Epithelial cell of esophagus (primary cell): Measurements from ENCODE around the gene HOXA6.

Source experiments
- DNase-seq: peaks from one replicate; pipeline ENCODE4 v3.0.0; 2010; ENCODE audit warnings: low read depth
- H3K4me3 ChIP-seq: 2 replicates; pipeline ENCODE4 v1.5.1; 2011; ENCODE audit warnings: mild to moderate bottlenecking, low read length, control low read depth
- TF ChIP-seq, protein P1 (sequence below): IDR thresholded peaks from 2 replicates; pipeline ENCODE4 v1.5.1; 2011; ENCODE audit warnings: low read depth, mild to moderate bottlenecking, low read length, control low read depth, inconsistent platforms; ENCODE audit not compliant: insufficient read depth; ENCODE audit errors: missing control alignments

The HOXA6 gene

DNA sequence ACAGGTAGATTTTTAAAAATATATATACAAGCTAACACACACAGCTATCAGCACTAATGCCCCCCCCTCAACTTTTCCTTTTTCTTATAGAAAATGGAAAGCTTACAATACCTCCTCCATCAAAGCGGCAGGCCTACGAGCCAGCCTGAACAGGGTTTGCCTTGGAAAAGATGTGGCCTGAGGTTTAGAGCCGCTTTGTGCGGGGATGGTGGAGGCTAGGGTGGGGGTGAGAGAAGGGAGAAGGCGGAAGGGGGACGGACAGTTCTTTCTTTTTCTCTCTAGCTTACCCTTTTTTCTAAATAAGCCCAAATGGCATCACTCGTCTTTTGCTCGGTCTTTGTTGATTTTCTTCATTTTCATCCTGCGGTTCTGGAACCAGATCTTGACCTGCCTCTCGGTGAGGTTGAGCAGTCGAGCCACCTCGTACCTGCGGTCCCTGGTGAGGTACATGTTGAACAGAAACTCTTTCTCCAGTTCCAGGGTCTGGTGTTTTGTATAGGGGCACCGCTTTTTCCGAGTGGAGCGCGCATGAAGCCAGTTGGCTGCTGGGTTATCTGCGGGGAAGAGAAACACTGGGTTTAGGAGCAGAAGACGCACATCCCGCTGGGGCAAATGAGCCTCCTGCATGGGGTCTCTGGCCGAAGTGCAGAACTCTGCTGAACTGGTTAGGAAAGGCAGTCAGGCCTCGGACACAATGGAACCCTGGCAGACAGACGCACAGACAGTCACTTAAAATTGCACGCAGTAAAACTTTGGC is 15.9 kb upstream of the HOXA6 start:
- H3K4me3 ChIP-seq = no peak overlapping the region
- no peak for DNase-seq
- TF ChIP-seq, protein P1, sequence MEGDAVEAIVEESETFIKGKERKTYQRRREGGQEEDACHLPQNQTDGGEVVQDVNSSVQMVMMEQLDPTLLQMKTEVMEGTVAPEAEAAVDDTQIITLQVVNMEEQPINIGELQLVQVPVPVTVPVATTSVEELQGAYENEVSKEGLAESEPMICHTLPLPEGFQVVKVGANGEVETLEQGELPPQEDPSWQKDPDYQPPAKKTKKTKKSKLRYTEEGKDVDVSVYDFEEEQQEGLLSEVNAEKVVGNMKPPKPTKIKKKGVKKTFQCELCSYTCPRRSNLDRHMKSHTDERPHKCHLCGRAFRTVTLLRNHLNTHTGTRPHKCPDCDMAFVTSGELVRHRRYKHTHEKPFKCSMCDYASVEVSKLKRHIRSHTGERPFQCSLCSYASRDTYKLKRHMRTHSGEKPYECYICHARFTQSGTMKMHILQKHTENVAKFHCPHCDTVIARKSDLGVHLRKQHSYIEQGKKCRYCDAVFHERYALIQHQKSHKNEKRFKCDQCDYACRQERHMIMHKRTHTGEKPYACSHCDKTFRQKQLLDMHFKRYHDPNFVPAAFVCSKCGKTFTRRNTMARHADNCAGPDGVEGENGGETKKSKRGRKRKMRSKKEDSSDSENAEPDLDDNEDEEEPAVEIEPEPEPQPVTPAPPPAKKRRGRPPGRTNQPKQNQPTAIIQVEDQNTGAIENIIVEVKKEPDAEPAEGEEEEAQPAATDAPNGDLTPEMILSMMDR = no peak

DNA sequence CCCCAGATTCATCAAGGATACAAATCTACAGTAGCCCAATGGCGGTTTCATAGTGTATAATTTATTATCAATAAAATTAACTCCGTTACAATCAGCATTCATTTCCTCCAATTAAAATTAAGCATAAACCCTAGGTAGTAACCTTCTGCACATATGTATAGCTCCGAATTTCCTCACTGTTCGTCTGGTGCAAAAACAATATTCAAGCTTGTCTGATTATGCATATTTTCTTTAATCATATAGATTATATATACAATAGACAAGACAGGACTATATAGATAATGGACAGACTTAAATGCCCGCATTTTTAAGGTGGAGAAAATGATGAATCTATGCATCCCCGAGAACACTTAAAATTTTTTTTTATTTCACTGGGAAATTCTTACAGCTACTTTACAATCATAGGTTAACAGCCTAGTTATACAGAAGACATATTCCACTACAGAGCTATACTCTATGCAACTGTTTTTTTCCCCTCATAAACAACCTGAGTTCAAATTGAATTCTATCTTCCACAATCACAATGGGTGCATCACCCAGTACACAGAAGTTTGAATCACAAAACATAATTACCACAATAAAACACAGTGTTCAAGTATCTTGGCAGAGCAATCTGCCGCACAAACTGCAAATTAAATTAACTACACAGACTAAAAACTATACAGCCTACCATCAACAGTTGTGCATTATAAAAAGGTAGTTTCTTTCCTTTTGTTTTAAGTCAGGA is 15.2 kb upstream of the HOXA6 start:
- no peak for DNase-seq
- H3K4me3 ChIP-seq = no peak overlapping the region
- TF ChIP-seq, protein P1 = no peak

DNA sequence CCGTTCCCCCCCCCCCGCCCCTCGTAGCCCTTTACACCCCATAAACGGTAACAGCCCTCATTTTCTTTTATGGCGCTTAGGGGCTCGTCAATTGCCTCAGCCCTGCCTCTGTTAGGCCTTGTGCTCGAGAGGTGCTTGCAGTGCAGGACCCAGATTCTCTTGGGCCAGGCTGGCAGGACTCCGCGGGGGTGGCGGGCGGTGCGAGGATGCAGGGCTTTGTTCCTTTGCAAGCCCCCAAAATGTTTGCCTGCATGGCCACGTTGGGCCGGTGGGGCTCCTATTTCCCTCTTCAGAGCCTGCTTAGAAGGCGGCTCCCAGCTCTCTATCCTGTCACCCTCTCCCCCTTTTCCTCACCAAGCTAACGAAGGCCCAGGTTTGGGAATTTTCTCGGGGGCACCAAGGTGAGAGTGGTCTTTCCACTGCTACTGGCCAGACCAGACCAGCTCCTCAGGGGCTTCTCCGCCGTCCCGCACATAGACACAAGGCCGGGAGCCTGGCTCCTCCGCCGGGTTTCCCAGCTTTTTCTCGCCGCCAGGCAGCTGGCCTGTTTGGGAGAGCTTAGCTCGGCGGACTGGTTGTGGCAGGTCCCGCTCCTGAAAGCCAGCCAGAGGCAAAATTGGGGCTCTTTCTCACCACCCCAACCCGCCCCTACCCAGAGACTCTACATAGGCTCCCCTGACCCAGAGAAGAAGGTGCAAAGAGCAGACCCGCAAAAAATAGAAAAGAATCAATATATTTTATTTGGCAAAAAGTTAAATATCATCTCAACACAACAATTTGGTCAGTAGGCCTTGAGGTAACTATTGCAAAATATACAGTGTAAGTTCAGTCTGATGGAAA is 14.4 kb upstream of the HOXA6 start:
- TF ChIP-seq, protein P1 = no peak
- DNase-seq = no peak
- no peak overlapping the region for H3K4me3 ChIP-seq

DNA sequence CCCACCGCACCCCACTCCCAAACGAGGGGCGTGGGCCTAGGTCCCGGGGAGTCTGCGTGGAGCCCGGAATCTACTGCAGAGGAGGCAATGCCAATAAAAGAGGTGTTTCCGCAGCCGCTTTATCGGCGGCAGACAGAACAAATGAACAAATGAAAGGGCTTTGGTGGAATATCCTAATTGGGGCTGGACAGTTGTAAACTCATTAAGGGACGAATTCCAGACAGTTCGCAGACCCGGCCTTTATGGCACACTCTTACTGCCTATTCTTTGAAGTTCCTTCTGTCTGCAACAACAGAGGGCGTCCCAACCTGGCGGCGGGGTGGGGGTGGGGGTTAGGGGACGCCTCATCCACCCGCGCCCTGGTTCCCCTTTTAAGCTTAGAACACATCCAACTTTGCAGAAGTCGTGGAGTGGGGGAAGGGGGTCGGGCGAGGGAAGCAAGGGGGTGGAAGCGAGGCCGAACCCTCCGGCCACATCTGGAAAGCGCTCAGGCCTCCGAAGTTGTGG is 13.7 kb upstream of the HOXA6 start:
- DNase-seq = no peak

DNA sequence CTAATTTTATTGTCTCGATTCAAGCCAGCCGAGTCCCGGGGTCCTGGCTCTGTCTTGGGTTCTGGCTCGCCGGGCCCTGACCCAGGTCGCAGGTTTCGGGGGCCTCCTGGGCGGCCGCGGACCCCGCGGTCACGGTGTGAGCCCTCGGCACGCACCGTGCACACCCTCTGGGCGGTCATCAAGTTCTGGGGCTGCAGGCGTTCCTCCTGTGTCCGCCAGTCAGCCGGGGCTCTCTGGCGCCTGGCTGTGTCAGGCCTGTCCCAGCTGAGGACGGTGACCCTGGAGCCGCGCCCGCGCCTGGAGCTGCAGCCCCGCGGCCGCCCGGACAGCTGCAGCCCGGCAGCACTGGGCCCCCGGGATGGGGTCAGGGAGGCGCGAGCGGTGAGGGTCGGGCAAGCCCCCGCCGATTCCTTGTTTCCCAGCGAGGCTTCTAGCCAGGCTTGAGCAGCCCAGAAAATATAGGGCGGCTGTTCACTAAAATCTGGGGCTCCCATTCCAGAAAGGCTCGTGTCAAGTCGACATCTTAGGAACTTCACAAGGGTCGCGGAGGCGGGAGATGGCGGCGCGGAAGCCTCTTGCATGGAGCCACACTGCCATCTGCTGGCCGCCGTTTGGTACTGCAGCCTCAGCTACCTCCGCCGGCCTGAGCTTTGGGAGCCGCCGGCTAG is 13.1 kb upstream of the HOXA6 start:
- TF ChIP-seq, protein P1 = peak; percentile 91
- peak overlapping the region; percentile 52 for H3K4me3 ChIP-seq
- DNase-seq = peak; percentile 75

More for the DNA sequence above, 13.7 kb upstream of the HOXA6 start:
- peak overlapping the region; percentile 52 for H3K4me3 ChIP-seq
- TF ChIP-seq, protein P1 = no peak

DNA sequence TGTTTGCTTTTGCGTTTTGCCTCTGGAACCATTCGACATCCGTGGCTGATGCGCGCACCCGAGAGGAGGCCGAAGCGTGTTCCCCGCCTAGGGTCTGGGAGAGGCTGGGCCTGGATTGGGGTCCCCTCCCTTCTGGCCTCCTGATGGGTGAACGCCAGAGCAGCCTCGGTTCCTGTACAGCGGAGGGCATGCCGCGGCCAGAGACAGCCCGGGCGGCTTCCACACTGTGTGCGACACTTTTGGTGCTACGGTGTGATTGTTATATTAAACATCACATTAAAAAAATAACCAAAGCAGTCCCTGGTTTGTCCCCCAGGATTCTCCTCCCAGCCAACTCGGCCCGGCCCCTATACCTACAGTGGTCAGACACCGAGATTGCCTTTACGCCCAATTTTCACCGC is 12.6 kb upstream of the HOXA6 start:
- TF ChIP-seq, protein P1 = no peak
- H3K4me3 ChIP-seq = no peak overlapping the region
- no peak for DNase-seq
